HPDE6-E6E7 (cell line): Measurements from ENCODE around the gene LGALS4.
"Not testable (repeated sequence)": the region's sequence is repeated elsewhere in the genome, so short reads cannot be mapped to it uniquely, and the experiment has no call there.

ENCODE experiments used
- DNase-seq: peaks from one replicate; pipeline ENCODE4 v3.0.0; 2011; ENCODE audit warnings: missing footprints; ENCODE audit errors: extremely low spot score

LGALS4 gene

GRCh38 chr19:38770949-38771275 is 41.8 kb downstream of the LGALS4 start:
- not testable (repeated sequence) for DNase-seq

- not testable (repeated sequence) for DNase-seq
Observed at GRCh38 chr19:38770228-38770948, 42.4 kb downstream of the LGALS4 start.

- DNase-seq: peak; percentile 71
Observed at GRCh38 chr19:38769635-38770211, 43.0 kb downstream of the LGALS4 start.

- no peak for DNase-seq
Observed at GRCh38 chr19:38766276-38767047, 46.3 kb downstream of the LGALS4 start.

GRCh38 chr19:38765214-38765613 is 47.5 kb downstream of the LGALS4 start:
- no peak for DNase-seq

GRCh38 chr19:38763795-38764220 is 48.9 kb downstream of the LGALS4 start:
- no peak for DNase-seq

- not testable (repeated sequence) for DNase-seq
Observed at GRCh38 chr19:38761884-38762389, 50.8 kb downstream of the LGALS4 start.

GRCh38 chr19:38760805-38761517 is 51.8 kb downstream of the LGALS4 start:
- DNase-seq: not testable (repeated sequence)

- no peak for DNase-seq
Observed at GRCh38 chr19:38759590-38760003, 53.1 kb downstream of the LGALS4 start.

- not testable (repeated sequence) for DNase-seq
Observed at GRCh38 chr19:38754196-38754595, 58.5 kb downstream of the LGALS4 start.

GRCh38 chr19:38753783-38754182 is 59.0 kb downstream of the LGALS4 start:
- not testable (repeated sequence) for DNase-seq
